HG03139 (cell line): ENCODE measurements around the gene ADPRH.

ENCODE experiments used
- ATAC-seq: cut with Tn5 transposase; IDR thresholded peaks from one replicate; pipeline ENCODE4 v1.9.1; 2021; ENCODE audit not compliant: unreplicated experiment

ADPRH gene

GRCh38 chr3:119627461-119627860 lies 48.2 kb downstream of the ADPRH start:
- ATAC-seq: no peak

GRCh38 chr3:119628390-119628789 lies 49.1 kb downstream of the ADPRH start:
- ATAC-seq: peak; percentile 43

GRCh38 chr3:119628816-119629445 lies 49.6 kb downstream of the ADPRH start:
- peak; percentile 18 for ATAC-seq

- no peak for ATAC-seq
These were observed 51.0 kb downstream of the ADPRH start for GRCh38 chr3:119630128-119630879.

- ATAC-seq: no peak
These were observed 51.6 kb downstream of the ADPRH start for GRCh38 chr3:119630880-119631329.

GRCh38 chr3:119631516-119631915 lies 52.2 kb downstream of the ADPRH start:
- no peak for ATAC-seq

- no peak for ATAC-seq
These were observed 52.9 kb downstream of the ADPRH start for GRCh38 chr3:119632216-119632615.

GRCh38 chr3:119632829-119633228 lies 53.5 kb downstream of the ADPRH start:
- no peak for ATAC-seq

- no peak for ATAC-seq
These were observed 56.4 kb downstream of the ADPRH start for GRCh38 chr3:119635719-119636118.

- no peak for ATAC-seq
These were observed 57.0 kb downstream of the ADPRH start for GRCh38 chr3:119636249-119636648.

- no peak for ATAC-seq
These were observed 57.8 kb downstream of the ADPRH start for GRCh38 chr3:119636891-119637611.

GRCh38 chr3:119637679-119638477 lies 58.6 kb downstream of the ADPRH start:
- ATAC-seq: peak; percentile 30
